Esophagus muscularis mucosa (tissue), 4 donors: ENCODE data around the gene TTC24.

ENCODE experiments used
- EP300 ChIP-seq: sonication (generic); formaldehyde crosslinking; IDR thresholded peaks from one replicate; pipeline ENCODE4 v1.6.1; 2017; ENCODE audit warnings: antibody characterized with exemption
- POLR2A ChIP-seq: fragments of 450-650 bp; IDR thresholded peaks from one replicate; pipeline ENCODE4 v1.6.1; 2017; ENCODE audit warnings: antibody characterized with exemption, moderate library complexity, mild to moderate bottlenecking, low read depth
- POLR2AphosphoS5 ChIP-seq, 2 donors: sonication (generic); formaldehyde crosslinking; IDR thresholded peaks; one replicate each; pipeline ENCODE4 v1.6.1; 2017; ENCODE audit warnings: antibody characterized with exemption in 2 of 2
- TF ChIP-seq, protein P1 (sequence below), 3 experiments: fragments of 200-600 bp in 2 of 3; fragments of 450-650 bp in 1 of 3; sonication (generic) in 2 of 3; IDR thresholded peaks; one replicate each; pipeline ENCODE4 v1.5.1; 2017 to 2019; ENCODE audit warnings: antibody characterized with exemption in 3 of 3, mild to moderate bottlenecking in 2 of 3, moderate library complexity in 1 of 3

DNA sequence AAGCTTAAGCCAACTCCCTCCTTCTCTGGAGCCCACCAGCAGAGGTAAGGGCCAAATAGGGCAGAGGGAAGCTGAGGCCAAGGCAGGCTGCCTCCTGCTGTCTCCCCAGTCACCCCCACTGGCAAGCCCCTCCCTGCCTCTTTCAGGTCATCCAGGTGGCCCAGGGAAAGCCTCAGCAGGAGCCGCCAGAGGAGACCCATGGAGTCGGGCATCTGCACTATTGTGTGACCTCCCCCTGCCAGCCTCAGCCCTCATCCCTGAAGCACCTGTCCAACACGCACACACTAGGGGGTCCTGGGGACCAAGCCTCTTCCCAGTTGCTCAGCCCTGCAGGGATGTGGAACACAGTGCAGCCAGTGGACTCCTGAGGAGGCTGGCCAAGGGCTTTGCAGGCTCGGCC is 6.8 kb downstream of the TTC24 start:
- TF ChIP-seq, protein P1, sequence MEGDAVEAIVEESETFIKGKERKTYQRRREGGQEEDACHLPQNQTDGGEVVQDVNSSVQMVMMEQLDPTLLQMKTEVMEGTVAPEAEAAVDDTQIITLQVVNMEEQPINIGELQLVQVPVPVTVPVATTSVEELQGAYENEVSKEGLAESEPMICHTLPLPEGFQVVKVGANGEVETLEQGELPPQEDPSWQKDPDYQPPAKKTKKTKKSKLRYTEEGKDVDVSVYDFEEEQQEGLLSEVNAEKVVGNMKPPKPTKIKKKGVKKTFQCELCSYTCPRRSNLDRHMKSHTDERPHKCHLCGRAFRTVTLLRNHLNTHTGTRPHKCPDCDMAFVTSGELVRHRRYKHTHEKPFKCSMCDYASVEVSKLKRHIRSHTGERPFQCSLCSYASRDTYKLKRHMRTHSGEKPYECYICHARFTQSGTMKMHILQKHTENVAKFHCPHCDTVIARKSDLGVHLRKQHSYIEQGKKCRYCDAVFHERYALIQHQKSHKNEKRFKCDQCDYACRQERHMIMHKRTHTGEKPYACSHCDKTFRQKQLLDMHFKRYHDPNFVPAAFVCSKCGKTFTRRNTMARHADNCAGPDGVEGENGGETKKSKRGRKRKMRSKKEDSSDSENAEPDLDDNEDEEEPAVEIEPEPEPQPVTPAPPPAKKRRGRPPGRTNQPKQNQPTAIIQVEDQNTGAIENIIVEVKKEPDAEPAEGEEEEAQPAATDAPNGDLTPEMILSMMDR (IDR thresholded peaks at IDR 0.05), result no peak
- no peak for TF ChIP-seq POLR2AphosphoS5 (IDR thresholded peaks at IDR 0.05)
- no peak for TF ChIP-seq POLR2A
- no peak for TF ChIP-seq EP300
